Fibroblast of peridontal ligament (primary cell): Measurements from ENCODE around the gene SERPINA1.

ENCODE experiments used
- DNase-seq: peaks from one replicate; pipeline ENCODE4 v3.0.0-alpha.2; 2010; ENCODE audit errors: extremely low read depth

SERPINA1 gene

GRCh38 chr14:94397289-94398181 lies 9.1 kb upstream of the SERPINA1 start:
- DNase-seq, result no peak

GRCh38 chr14:94396628-94397225 lies 8.3 kb upstream of the SERPINA1 start:
- DNase-seq, result no peak

GRCh38 chr14:94395888-94396574 lies 7.6 kb upstream of the SERPINA1 start:
- DNase-seq, result no peak

GRCh38 chr14:94395282-94395887 lies 7.0 kb upstream of the SERPINA1 start:
- no peak for DNase-seq

- DNase-seq, result peak; percentile 49
Measured at GRCh38 chr14:94394581-94395207, 6.3 kb upstream of the SERPINA1 start.

- DNase-seq, result no peak
Measured at GRCh38 chr14:94394025-94394493, 5.7 kb upstream of the SERPINA1 start.

GRCh38 chr14:94393474-94393873 lies 5.1 kb upstream of the SERPINA1 start:
- DNase-seq, result no peak

- no peak for DNase-seq
Measured at GRCh38 chr14:94392510-94392935, 4.1 kb upstream of the SERPINA1 start.

- DNase-seq, result no peak
Measured at GRCh38 chr14:94391281-94391975, 3.0 kb upstream of the SERPINA1 start.

GRCh38 chr14:94390372-94391086 lies 2.1 kb upstream of the SERPINA1 start:
- no peak for DNase-seq

GRCh38 chr14:94389731-94390371 lies 1.4 kb upstream of the SERPINA1 start:
- DNase-seq, result no peak

GRCh38 chr14:94389104-94389469 lies 685 bp upstream of the SERPINA1 start:
- DNase-seq, result no peak

- DNase-seq, result no peak
Measured at GRCh38 chr14:94388027-94388383, 397 bp downstream of the SERPINA1 start.

GRCh38 chr14:94387051-94388026 lies 1.1 kb downstream of the SERPINA1 start:
- DNase-seq, result peak; percentile 51

GRCh38 chr14:94386085-94387031 lies 2.0 kb downstream of the SERPINA1 start:
- DNase-seq, result no peak

GRCh38 chr14:94385553-94386057 lies 2.8 kb downstream of the SERPINA1 start:
- no peak for DNase-seq

- no peak for DNase-seq
Measured at GRCh38 chr14:94384342-94384741, 4.1 kb downstream of the SERPINA1 start.
